ENCODE measurements around the gene VAV1.
"Not testable (repeated sequence)": the region's sequence is repeated elsewhere in the genome, so short reads cannot be mapped to it uniquely, and the experiment has no call there.

The VAV1 gene

DNA sequence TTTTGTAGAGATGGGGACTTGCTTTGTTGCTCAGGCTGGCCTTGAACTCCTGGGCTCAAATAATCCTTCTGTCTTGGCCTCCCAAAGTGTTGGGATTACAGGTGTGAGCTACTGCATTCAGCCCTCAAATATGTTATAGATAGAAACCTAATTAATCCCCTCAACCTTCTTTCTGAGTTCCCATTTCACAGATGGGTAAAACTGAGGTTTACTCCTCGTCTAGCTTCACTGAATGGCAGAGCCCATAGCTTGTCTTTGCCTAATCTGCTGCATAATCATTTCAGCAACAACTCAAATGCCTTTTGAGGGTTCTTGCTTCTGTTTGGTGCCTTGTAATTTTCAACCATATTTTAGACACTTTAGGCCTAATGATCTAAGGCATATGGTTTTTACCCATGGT lies 78.9 kb downstream of the VAV1 start:
- no peak for DNase-seq (ENCODE audit: low spot score)

DNA sequence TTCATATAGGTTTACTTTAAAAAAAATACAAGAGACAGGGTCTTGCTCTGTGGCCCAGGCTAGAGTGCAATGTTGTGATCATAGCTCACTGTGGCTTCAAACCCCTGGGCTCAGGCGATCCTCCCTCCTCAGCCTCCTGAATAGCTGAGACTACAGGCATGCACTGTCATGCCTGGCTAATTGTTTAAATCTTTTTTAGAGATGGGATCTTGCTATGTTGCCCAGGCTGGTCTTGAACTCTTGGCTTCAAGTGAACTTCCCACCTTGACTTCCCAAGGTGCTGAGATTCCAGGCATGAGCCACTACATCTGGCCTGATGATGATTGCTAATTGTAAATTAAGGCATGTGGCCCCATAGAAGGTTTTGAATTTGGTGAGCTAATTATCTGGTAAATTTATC lies 79.5 kb downstream of the VAV1 start:
- DNase-seq (ENCODE audit: low spot score) = no peak

DNA sequence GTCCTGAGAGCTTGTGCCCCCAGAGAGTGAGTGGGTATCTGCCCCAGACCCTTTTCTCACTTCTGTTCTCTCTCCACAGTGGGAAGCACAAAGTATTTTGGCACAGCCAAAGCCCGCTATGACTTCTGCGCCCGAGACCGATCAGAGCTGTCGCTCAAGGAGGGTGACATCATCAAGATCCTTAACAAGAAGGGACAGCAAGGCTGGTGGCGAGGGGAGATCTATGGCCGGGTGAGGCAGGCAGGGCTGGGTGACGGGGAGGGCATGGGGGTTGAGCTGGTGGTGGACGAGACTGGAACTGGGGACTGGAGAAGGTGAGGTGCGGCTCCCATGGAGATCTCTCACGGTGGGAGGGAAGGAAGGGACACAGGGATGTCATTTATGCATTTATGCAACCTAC lies 81.4 kb downstream of the VAV1 start:
- no peak for DNase-seq (ENCODE audit: low spot score)

DNA sequence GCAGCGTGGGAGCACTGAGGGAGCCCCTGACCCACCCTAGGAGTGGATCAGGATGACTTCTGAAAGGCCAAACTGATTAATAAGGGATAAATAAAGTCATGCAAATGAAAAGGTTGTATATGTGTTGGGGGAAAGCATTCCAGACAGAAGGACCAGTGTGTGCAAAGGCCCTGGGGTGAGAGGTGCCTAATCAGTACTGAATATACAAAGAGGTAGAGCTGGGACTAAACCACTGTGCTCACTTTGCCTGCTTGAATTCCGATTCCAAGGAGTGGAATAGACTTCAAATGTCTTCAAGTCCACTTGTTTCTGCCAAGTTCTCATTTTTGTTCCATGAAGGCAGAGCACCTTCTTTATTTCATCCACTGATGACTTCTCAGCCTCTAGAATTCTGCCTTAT lies 82.2 kb downstream of the VAV1 start:
- no peak for DNase-seq (ENCODE audit: low spot score)

DNA sequence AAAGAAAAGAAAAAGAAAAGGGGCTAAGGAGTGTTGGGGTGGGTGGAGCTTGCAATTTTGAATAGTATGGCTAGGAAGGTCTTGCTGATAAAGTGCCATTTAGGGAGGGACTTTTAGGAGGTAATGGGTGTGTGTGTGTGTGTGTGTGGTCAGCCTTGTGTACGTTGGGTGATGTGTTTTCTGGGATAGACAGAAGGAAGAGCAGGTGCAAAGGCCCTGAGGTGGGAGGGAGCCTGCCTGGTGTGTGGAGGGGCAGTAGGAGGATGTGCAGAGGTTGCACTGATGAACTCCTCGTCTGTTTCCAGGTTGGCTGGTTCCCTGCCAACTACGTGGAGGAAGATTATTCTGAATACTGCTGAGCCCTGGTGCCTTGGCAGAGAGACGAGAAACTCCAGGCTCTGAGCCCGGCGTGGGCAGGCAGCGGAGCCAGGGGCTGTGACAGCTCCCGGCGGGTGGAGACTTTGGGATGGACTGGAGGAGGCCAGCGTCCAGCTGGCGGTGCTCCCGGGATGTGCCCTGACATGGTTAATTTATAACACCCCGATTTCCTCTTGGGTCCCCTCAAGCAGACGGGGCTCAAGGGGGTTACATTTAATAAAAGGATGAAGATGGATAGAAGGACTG lies 84.4 kb downstream of the VAV1 start:
- DNase-seq (ENCODE audit: low spot score) = no peak

DNA sequence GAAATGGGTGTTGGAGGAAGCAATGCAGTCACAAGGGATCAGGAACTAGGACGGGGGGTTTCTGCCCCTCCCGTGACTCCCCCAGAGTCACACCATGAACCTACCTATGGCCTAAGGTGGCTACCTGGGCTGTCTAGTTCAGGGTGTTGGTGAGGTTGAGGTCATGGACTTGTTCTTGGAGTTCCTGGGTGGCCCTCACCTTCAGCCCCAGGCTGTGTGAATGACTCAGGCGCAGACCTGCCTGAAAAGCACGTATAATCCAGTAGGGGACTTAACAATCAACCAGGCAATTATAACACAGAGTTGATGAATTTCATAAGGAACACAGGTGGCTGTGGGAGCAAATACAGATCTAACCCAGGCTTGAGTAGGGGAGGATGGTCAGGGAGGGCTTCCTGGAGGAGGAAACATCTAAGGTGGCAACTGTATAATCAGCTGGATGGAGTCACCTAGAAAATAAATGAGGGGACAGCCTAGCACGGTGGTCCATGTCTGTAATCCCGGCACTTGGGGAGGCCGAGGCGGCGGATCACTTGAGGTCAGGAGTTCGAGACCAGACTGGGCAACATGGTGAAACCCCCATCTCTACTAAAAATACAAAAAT lies 89.3 kb downstream of the VAV1 start:
- no peak for DNase-seq (ENCODE audit: low spot score)

DNA sequence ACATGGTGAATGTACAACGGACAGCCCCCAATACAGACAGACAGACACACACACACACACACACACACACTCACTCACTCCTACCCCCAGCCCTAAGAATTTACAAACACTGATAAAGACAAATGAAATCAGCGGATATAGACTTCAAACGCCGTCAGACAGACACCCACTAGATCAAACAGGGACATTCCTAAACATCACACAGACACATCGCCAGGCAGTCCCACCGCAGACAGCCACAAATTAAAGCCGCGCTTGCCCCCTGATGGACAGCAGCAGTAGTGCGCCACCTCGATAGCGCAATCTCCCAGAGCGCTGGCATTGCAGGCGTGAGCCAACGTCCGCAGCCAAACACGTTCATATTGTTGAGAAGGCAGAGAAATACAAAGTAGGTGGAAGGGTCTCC lies 90.2 kb downstream of the VAV1 start:
- DNase-seq (ENCODE audit: low spot score) = peak; percentile 55

DNA sequence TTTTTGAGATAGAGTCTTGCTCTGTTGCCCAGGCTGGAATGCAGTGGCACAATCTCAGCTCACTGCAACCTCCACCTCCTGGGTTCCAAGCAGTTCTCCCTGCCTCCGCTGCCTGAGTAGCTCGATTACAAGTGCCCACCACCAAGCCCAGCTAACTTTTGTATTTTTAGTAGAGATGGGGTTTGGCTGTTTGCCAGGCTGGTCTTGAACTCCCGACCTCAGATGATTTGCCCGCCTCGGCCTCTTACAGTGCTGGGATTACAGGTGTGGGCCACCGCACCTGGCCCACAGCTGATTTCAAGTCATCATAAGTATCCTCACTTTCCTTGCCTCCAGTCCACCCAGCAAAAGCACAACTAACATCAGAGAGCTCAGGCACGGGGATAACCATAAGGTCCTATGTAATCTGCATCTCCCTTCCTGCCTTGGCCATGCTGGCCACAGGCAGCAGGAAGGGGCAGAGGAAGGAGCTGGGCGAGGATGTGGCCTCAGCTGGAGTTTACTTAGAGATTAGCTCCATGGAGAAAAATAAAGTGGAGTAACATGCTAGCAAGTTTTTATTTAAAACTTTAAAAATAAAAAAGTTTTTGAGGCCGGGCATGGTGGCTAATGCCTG lies 91.9 kb downstream of the VAV1 start:
- DNase-seq (ENCODE audit: low spot score) = no peak

DNA sequence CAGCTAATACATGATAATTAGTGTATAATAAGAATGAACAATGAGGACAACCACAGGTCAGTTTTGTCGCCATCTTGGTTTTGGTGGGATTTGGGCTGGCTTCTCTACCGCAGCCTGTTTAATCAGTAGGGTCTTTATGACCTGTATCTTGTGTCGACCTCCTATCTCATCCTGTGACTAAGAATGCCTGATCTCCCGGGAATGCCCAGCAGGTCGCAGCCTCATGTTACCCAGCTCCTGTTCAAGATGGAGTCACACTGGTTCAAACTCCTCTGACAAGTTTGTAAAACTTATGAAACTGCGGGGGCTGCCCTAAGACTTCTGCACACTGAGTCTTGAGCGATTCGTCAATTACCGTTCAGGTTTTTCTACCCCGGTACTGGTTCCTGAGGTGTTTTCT lies 93.3 kb downstream of the VAV1 start:
- DNase-seq (ENCODE audit: low spot score) = no peak

DNA sequence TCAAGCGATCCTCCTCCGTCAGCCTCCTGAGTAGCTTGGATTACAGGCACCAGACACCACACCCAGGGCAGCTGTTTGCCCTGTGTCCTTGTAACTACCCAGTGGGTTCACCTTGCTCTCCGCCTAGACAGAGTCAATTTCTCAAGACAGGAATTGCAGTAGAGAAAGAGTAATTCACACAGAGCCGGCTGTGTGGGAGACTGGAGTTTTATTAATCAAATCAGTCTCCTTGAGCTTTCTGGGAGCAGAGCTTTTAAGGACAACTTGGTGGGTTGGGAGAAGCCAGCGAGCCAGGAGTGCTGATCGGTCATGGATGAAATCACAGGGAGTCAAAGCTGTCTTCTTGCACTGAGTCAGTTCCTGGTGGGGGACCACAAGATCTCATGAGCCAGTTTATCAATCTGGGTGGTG lies 94.2 kb downstream of the VAV1 start:
- no peak for DNase-seq (ENCODE audit: low spot score)

DNA sequence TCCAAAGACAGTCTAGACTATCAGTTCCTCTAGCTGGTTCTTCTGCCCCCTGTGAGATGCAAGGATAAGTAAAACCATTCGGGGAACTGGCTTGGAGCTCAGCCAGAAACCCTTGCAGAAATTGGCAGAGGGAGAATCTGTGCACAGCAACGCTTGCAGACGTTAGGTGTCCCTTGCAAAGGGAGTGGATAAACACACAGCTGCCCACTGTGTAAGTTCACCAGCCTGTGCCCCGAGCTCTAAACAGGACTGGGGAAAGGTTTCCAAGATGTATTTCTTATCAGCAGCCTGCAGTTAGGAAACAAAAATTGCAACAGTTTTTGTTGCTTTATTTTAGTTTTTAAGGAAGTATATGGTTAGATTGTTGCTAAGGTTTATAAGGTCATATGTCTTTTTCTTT lies 95.8 kb downstream of the VAV1 start:
- peak; percentile 39 for DNase-seq (ENCODE audit: low spot score)

DNA sequence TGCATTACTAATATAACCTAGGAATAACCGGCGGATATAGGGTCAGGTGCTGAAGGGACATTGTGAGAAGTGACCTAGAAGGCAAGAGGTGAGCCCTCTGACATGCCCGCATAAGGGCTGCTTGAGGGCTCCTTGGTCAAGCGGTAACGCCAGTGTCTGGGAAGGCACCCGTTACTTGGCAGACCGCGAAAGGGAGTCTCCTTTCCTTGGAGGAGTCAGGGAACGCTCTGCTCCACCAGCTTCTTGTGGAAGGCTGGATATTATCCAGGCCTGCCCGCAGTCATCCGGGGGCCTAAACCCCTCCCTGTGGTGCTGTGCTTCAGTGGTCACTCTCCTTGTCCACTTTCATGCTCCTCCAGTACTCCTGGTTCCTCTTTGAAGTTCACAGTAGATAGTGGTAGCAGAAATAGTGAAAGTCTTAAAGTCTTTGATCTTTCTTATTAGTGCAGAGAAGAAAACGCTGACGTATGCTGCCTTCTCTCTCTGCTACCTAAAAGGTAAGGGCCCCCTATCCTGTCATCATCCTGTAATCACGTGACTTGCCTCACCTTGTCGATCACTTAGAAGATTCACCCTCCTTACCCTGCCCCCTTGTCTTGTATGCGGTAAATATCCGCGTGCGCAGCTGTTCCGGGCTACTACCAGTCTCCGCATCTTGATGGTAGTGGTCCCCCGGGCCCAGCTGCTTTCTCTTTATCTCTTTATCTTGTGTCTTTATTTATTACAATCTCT lies 96.8 kb downstream of the VAV1 start:
- DNase-seq (ENCODE audit: low spot score) = not testable (repeated sequence)

DNA sequence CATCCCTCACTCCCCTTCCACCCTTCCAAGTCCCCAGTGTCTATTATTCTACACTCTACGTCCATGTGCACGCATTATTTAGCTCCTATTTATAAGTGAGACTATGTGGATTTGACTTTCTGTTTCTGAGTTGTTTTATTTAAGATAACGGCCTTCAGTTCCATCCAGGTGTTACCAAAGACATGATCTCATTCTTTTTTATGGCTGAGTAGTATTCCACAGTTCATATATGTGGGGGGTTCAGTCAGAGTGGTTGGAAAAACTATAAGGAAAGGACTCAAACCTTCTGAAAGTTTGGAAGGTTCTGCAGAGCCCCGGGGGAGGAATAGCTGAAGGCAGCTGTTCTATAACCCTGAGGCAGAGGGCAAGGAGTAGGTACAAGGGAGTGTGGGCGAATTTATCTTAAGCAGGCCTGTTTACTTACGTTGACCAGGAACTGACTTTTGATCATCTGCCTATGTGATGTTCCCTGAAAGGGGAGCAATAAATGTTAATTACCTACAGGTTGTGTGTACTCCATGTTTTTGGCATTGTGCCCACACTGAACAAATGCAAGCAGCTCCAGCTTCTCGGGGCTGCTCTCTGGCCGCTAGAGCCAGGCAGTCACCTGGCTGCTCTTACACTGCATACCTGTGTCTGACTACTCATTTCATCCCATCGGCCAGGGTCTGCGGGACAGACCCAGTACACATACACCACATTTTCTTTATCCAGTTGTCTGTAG lies 101.4 kb downstream of the VAV1 start:
- no peak for DNase-seq (ENCODE audit: low spot score)

DNA sequence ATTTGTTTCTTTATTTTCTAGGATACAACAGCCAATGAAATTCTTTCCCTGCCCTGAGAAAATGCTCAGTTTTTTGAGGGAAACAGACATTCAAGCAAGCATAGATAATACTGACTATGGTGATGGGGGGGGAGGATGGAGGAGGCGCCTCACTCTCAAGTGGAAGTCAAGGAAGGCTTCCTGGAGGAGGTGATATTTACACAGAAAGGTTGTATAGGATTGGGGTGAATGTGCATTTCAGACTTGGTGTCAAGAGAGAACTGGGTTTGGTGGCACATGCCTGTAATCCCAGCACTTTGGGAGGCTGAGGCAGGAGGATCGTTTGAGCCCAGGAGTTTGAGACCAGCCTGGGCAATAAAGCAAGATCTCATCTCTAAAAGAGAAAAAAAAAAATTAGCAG lies 102.7 kb downstream of the VAV1 start:
- no peak for DNase-seq (ENCODE audit: low spot score)

DNA sequence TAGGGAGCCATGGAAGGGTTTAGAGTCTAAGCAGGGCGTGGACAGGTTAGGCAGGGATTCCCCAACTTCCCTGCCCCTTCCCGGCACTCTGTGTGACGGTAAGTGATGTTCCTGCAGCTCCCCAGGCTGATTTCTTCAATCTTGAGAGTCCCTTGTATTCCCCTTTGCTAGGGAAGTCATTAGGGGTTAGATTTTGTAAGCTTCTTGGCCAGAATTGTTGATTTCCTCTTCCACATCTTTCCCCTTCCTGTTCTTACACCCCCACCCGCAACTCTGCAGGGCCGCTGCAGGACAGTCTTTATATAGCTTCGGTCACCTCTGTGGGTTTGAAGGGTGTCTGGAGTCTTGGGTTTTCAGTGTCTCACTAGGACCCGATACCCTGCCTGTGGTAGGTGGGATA lies 104.2 kb downstream of the VAV1 start:
- DNase-seq (ENCODE audit: low spot score) = no peak

DNA sequence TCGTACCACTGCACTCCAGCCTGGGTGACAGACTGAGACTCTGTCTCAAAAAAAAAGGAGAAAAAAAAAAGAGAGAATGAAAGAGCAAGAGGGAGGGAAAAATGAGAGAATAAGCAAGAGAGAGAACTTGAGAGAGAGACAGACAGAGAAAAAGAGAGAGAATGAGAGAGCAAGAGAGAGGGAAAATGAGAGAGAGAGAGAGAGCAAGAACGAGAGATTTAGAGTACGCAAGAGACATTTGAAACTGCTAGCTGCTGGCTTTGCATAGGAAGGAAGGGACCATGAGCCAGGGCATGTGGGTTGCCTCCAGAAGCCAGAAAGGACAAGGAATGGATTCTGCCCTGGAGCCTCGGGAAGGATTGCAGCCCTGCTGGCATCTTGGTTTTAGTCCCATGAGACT lies 105.3 kb downstream of the VAV1 start:
- no peak for DNase-seq (ENCODE audit: low spot score)

DNA sequence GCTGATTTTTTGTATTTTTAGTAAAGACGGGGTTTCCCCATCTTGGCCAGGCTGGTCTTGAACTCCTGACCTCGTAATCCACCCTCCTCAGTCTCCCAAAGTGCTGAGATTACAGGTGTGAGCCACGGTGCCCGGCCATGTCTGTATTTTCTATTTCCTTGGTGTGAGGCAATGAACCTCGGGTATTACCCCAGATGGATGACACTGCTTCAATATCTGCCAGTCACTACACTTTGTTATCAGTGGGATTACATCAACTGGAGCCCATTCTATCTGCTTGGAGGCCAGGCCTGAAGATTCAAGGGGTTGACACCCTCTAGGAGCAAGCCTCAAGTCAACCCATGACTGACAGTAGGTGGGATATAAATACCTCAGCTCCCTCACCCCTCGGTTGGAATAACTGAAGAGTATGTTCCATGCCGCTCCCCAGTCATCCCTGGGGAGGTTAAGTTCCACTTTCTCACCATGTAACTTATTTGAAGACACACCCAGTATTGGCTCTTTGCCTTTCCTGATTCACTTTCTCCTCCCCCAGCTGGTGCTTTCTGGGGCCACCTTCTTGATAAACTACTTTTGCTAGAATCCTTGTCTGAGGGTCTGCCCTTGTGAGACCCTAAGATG lies 113.9 kb downstream of the VAV1 start:
- no peak for DNase-seq (ENCODE audit: low spot score)

DNA sequence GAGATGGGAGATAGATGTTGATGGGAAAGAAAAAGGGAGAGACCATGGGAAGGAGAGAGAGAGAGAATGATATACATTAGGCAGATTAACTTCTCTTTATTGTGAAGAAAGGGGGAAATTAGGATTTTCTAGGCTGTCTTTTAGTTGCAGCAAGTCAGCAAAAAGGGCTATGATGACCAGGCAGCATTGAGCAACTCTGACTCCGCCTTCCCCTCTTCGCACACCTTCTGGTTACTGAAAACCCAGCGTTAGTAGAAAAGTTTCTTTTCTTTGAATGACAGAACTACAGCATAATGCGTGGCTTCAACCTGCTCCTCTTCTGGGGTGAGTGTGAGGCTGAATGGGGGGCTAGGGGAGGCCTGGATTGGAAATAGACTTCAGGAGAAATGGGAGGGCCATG lies 114.8 kb downstream of the VAV1 start, which contains the start of gene ADGRE1:
Gene ADGRE1, plus strand, starts transcription at position 264 of the 400 bp plus-strand sequence. Its CDS starts 30 bp downstream, at position 294.
- no peak for DNase-seq (ENCODE audit: low spot score)

DNA sequence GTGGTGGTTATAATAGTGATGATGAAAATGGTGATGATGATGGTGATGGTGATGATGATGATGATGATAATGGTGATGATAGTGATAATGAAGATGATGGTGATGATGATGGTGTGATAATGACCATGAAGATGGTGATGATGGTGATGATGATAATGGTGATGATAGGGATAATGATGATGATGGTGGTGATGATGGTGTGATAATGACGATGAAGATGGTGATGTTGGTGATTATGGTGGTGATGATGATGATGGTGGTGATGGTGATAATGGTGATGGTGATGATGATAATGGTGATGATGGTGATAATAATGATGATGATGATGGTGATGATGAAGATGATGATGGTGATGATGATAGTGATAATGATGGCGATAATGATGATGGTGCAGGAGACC lies 116.5 kb downstream of the VAV1 start:
- no peak for DNase-seq (ENCODE audit: low spot score)

DNA sequence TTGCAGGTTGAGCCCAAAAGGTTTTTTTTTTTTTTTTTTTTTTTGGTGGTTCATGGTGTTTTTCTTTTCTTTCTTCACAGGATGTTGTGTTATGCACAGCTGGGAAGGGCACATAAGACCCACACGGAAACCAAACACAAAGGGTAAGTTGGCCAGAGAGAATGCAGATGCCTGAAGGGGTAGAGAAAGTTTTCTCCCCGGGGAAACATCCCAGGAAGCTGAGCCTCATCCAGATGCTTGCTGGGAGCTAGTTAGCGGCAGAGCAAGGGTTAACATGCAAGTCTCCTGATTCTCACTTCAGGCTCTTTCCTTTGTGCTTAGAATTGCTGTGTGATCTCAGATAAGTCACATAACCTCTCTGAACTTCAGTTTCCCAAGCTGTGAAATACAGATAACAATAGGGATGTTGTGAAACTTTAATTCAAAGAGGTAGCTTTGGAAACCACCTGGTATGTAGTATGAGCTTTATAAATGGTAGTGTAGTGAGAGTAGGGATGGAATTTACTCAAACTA lies 117.9 kb downstream of the VAV1 start:
- no peak for DNase-seq (ENCODE audit: low spot score)

DNA sequence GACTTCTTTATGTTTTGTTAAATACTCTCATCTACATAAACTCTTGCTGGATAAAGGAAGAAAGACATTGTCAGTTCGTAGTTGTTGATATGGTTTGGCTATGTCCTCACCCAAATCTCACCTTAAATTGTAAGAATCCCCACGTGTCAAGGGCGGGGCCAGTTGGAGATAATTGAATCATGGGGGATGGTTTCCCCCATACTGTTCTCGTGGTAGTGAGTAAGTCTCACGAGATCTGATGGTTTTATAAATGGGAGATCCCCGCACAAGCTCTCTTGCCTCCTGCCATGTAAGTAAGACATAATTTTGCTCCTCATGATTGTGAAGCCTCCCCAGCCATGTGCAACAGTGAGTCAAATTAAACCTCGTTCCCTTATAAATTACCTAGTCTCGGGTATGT lies 118.4 kb downstream of the VAV1 start:
- DNase-seq (ENCODE audit: low spot score) = no peak

Measured in globus pallidus (tissue), 1 donor.